Measurements from ENCODE around the gene ALDH4A1. TPM values are rescaled to one million over a fixed set of nuclear protein-coding genes. Genes with fewer than 3 reads are reported as not detected.
A peak's percentile ranks its signal among the peaks of the same experiment; 100 is the strongest.

ALDH4A1 gene
- total RNA-seq, 1 experiment from 2014 or later: 5.3 TPM

DNA sequence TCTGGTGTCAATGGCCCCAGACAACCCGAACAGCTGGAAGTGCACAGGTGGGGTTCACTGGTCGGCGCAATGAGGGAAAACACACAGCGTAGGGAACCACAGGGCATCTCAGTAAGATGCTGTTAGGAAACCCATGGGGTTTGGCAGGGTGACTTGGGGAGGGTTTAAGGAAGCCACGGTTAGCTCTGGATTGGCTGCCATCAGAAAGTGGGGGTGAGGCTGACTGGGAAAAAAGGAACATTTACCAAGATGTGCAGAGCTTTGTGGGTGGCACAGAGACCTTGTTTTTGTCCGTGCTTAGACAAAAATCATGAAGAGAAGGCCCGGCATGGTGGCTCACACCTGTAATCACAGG lies 11.0 kb downstream of the ALDH4A1 start:
- Histone ChIP-seq H3K9me3 (no peaks in the 10 kb centered on the region), H3K4me3 (no peak overlapping the region), H3K27me3 (no peaks in the 10 kb centered on the region), H3K36me3 (no peaks in the 10 kb centered on the region)
- DNase-seq: no peak

DNA sequence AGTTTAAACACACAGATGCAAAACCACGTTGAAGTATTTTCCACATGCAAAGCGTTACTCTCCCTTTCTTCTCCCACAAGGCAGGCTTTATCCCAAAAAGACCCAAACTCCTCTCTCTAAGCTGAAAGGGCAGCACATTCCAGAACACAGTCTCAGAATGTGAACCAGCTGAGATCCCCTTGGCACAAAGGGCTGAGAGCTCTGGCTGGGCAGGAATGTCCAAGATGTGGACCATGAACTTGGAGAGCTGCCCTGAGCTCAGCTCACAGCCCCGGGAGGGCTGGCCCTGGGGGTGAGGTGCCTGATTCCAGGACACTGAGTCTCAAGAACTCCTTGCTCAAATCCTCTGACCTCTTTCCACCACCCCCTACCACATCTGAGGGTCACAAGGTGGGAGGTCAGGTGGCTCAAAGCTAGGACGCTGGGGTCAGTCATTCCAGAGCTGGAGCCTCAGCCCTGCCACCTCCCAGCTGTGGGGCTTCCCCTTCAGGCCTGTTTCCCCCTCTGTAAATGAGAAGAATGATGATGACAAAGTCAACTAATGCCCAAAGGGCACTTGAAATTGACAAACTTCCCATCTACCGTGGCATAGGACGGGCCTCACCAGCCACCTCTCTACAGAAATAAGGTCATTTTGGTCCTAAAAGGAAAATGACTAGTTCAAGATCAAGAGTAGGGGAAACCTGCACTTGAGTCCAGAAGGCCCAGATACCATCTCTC lies 11.5 kb downstream of the ALDH4A1 start:
- peak; percentile 82 for DNase-seq
- no peaks in the 10 kb centered on the region for H3K27me3 ChIP-seq
- H3K9me3 ChIP-seq: no peaks in the 10 kb centered on the region
- no peaks in the 10 kb centered on the region for H3K36me3 ChIP-seq
- H3K4me3 ChIP-seq: no peak overlapping the region

DNA sequence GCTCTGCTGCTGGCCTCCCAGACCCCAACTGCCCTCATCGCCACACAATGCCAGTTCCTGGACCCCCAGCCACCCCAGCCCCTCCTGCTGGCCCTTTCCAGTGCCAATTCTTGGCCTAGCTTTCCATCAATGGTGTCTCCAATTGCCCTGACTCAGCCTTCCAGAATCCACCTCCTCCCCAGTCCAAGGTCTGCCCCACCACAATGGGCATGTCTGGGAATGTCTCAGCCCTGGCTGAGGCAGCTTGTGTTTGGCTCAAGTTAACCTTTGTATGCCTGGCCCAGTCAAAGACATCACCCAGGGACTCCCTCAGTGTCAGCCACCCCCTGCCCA lies 16.4 kb downstream of the ALDH4A1 start:
- peak; percentile 85 for DNase-seq
- H3K9me3 ChIP-seq: no peaks in the 10 kb centered on the region
- H3K4me3 ChIP-seq: no peak overlapping the region
- no peaks in the 10 kb centered on the region for H3K36me3 ChIP-seq
- H3K27me3 ChIP-seq: no peaks in the 10 kb centered on the region

DNA sequence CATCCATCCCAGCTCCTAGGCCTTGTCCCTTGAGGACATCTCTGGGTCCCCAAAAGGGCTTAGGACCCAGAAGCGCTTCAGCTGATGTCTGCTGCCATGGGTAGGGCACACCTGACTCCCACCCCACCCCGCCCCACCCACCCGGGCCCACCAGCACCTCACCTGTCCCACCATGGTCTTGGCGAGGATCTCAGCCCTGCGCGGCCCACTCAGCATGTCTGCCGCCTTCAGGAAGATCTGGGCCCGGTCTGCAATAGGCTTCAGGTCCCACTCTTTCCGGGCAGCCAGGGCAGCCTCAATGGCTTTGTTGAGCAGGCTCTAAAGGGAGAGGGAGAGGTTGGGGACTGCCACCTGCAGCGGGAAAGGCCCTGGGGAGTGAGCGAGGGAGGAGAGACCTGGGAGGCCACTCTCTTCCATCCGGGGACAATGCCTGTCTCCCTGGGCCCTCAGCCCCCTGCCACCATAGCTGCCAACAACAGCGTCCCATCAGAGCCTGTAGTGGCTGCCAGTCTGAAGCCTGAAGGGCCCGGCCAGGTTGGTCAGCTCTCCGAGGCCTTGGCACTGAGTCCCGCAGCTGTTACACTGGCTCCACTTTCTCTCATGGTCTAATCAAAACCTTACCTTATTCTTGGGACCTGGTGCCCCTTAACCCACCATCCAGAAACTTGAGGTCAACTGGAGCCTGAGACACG lies 16.9 kb downstream of the ALDH4A1 start:
- DNase-seq: no peak
- no peaks in the 10 kb centered on the region for H3K27me3 ChIP-seq
- H3K36me3 ChIP-seq: no peaks in the 10 kb centered on the region
- no peak overlapping the region for H3K4me3 ChIP-seq
- no peaks in the 10 kb centered on the region for H3K9me3 ChIP-seq

DNA sequence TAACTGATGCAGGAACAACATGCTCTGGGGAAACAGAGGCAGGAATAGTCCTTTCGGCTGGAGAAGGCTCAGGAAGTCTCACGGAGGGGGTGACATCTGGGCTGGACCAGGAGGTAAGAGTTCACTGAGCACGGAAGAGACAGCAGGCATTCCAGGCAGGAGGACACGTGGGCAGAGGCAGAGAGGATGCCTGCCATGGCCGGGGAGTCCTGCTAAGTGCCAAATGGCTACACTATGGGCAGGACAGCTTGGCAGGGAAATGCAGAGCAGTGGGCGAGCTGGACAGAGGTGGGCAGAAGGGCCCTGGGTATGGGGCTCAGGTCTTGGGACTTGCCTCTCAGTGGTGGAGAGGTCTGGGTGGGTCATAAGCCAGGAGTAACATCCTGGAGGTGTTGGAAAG lies 17.6 kb downstream of the ALDH4A1 start:
- Histone ChIP-seq H3K9me3 (no peaks in the 10 kb centered on the region), H3K4me3 (no peak overlapping the region), H3K27me3 (no peaks in the 10 kb centered on the region), H3K36me3 (no peaks in the 10 kb centered on the region)
- DNase-seq: no peak

DNA sequence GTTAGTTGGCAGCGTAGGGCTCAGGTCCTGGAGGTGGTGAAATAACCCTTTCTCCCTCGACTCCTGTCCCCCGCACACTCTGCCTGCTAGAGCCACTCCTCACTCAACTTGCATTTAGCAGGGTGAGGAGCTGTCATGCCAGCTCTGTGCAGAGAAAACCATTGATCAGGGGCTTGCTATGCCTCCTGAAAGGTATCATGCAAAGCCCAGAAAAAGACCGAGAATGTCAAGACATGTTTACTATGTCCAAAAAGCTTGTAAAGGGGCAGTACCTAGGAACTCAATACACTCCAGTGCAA lies 18.0 kb downstream of the ALDH4A1 start:
- no peaks in the 10 kb centered on the region for H3K27me3 ChIP-seq
- H3K9me3 ChIP-seq: no peaks in the 10 kb centered on the region
- DNase-seq: no peak
- H3K4me3 ChIP-seq: no peak overlapping the region
- no peaks in the 10 kb centered on the region for H3K36me3 ChIP-seq

DNA sequence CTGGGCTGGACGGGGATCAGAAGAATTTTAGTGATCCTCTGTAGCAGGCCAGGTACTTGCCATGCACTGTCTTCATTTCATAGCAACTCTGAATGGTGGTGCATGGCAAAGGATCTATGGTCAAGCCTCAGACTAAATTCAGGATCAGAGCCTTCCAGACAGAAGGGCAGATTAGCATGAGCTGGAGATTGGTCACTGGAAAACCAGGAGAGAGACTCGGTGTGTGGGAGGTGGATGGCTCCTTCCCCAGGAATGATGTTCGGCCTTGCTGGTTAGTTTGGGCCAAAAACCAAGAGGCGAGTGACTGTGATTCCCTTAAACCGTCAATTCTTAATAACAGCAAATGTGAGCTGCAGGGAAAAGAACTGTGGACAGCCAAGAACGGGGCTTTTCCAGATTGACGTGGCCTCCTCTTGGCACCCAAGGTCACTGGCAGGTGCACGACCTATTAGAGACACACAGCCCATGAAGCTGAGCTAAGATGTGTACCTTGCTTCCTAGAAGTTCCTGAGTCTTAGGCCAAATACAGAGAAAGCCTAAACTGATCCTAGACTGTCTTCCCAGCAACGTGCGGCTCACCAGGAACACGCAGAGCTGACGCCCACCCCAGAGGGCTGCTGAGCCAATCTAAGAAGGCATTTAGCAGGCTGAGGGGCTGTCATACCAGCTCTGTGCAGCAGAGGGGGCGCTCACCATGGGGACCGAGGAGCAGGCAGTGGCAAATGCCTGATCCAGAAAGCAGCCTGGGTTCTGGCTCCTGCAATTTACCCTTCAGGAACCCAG lies 18.5 kb downstream of the ALDH4A1 start:
- peak; percentile 65 for DNase-seq
- H3K36me3 ChIP-seq: no peaks in the 10 kb centered on the region
- H3K4me3 ChIP-seq: no peak overlapping the region
- H3K27me3 ChIP-seq: no peaks in the 10 kb centered on the region
- H3K9me3 ChIP-seq: no peaks in the 10 kb centered on the region

DNA sequence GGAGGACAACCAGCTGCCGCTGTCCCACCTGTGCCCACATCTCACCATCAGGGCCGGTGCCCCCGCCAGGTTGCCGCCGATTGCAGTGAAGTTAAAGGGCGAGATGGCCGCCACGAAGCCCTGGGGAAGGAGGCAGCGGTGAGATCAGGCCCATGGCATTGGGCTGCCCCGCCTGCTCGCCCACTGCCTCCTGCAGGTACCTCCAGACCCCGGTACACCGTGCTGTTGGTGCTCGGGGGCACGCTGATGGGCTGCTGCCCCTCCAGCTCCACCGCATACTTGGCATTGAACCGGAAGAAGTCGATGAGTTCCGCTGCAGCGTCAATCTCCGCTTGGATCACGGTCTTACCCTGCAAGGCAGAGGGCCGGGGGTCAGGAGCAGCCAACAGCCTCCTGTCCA lies 19.3 kb downstream of the ALDH4A1 start:
- no peaks in the 10 kb centered on the region for H3K36me3 ChIP-seq
- H3K4me3 ChIP-seq: no peak overlapping the region
- H3K27me3 ChIP-seq: no peaks in the 10 kb centered on the region
- DNase-seq: no peak
- H3K9me3 ChIP-seq: no peaks in the 10 kb centered on the region

DNA sequence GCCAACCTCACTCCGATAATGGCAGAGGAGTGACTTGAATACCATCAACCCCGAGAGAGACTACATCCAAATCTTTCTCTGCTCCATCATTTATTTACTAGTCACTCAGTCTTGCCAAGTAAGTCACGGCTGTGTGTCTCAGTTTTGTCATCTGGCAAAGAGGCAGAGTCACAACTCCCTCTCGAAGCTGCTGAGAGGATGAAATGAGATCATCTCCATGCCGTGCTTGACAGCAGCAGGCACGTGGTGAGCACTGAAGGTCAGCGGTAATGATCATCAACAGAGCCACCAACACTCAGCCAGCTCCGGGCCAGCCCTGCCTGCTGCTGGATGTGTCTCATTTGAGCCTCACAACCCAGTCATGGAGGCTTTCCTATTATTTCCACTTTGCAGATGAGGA lies 19.9 kb downstream of the ALDH4A1 start:
- Histone ChIP-seq H3K36me3 (no peaks in the 10 kb centered on the region), H3K27me3 (no peaks in the 10 kb centered on the region), H3K4me3 (no peak overlapping the region), H3K9me3 (no peaks in the 10 kb centered on the region)
- DNase-seq: peak; percentile 60

DNA sequence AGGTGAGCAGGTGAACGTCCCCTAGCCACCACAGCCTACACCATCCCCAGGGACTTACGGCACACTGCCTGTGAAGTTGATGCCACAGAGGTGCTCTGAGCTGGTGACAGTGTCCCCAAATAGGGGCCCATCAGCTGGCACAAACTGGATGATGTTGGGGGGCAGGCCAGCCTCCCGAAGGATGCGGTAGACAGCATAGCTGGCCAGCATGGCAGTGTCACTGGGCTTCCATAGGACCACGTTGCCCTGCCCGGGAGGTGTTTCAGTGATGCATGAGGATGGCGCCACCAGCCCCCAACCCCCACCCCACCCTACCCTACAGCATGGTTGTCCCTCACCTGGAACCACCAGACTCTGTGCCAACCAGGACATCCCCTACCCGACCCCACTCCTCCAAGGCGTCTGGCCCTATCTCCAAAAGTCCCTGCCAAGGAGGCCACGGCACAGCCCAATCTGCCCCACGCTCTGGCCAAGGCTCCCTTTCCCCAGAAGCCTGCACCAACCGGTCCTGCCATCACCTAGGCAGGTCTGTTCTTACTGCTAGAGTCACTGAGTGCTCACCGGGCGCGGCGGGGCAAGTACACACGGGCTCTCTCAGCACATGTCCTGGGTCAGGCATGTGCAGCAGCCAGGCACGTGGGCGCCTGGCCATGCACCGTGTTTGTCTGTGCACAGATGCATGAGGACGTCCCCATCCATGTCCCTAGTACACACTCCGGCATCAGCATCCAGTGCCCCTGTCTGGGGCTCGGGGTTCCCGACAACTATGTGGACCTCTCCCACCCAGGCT lies 20.5 kb downstream of the ALDH4A1 start:
- Histone ChIP-seq H3K36me3 (no peaks in the 10 kb centered on the region), H3K4me3 (no peak overlapping the region), H3K27me3 (no peaks in the 10 kb centered on the region), H3K9me3 (no peaks in the 10 kb centered on the region)
- DNase-seq: no peak

DNA sequence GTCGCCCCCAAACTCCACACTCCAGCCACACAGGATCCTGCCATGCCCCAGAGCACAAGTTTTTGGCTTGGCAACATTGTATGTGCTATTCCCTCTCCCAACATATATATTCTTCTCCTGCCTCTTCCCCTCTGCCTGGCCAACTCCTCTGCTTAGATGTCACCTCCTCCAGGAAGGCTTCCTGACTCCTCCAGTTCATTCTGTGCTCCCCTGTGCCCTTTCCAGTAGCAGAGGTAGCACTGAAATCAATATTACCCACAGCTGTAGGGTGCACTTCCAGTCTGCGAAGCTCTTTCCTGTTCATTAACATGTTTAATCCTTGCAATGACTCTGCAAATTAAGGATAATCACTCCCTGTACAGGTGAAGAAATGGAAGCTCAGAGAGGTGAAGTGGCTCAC lies 21.2 kb downstream of the ALDH4A1 start:
- no peak overlapping the region for H3K4me3 ChIP-seq
- no peaks in the 10 kb centered on the region for H3K27me3 ChIP-seq
- DNase-seq: no peak
- no peaks in the 10 kb centered on the region for H3K9me3 ChIP-seq
- H3K36me3 ChIP-seq: no peaks in the 10 kb centered on the region

DNA sequence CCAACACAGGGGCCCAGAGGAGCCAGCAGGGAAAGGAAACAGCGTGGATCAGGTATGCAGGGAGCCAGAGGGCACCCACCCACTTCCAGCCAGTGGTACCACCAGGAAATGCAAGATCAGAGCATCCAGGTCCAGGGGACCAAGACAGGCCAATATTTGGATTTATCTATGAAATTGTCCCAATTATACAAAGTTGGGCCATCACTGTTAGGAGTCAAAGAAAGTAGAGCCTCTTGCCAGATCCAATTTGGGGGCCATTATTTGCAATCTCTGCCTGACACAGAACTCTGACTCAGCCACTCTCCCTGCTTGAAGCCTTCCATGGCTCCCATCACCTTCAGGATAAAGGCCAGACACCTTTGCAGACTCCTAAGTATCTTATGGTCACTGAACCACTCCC lies 21.8 kb downstream of the ALDH4A1 start:
- no peaks in the 10 kb centered on the region for H3K27me3 ChIP-seq
- H3K4me3 ChIP-seq: no peak overlapping the region
- no peaks in the 10 kb centered on the region for H3K9me3 ChIP-seq
- no peaks in the 10 kb centered on the region for H3K36me3 ChIP-seq
- DNase-seq: no peak

DNA sequence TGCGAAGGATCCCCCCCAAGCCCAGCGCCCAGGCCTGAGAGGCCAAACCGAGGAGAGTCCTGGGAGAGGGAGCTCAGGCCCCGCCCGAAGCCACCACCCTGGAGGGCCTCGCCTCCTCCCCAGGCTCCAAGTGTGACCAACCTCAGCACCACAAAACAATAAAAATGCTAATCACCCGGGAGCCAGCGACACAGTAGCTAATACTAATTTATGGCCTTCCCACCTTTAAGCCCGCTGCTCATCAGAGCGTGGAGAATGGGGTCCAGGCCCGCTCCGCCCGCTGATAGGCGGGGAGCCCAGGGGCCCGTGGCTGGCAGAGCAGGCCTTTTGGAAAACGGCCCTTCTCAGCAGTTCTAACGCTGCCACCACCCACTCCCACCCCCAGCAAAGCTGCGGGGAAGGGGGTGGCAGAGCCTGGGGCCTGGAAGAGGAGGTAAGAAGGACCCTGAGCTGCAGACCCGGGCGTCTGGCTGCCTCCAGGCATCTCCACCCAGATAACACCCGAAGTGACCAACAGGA lies 22.5 kb downstream of the ALDH4A1 start:
- Histone ChIP-seq H3K4me3 (no peak overlapping the region), H3K9me3 (no peaks in the 10 kb centered on the region), H3K36me3 (no peaks in the 10 kb centered on the region), H3K27me3 (no peaks in the 10 kb centered on the region)
- no peak for DNase-seq

DNA sequence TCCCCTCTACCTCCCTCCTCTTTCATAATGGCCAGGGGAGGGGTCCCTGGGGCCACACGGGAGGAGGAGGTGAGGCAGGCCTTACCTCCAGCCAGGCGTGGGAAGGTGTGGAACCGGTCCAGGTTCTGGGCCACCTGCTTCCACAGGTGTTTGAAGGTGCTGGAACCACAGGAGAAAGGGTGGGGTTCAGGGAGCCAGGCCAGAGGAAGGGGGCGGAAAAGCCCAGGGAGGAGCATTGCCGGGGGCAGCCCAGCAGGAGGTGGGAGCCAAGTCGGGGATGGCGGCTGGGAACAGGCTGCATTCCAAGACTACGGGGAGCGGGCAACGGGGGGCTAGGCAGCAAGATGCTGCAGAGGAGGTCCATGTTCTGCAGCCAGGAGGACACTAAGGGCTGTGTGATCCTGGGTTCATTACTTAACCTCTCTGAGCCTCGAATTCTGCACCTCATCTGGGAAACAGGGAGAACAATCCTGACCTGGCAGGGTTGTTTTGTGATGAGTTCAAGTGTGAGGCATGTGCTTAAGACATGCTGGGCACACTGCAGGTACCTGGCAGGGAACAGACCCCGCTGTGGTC lies 23.1 kb downstream of the ALDH4A1 start:
- Histone ChIP-seq H3K27me3 (no peaks in the 10 kb centered on the region), H3K9me3 (no peaks in the 10 kb centered on the region), H3K36me3 (no peaks in the 10 kb centered on the region), H3K4me3 (no peak overlapping the region)
- no peak for DNase-seq

DNA sequence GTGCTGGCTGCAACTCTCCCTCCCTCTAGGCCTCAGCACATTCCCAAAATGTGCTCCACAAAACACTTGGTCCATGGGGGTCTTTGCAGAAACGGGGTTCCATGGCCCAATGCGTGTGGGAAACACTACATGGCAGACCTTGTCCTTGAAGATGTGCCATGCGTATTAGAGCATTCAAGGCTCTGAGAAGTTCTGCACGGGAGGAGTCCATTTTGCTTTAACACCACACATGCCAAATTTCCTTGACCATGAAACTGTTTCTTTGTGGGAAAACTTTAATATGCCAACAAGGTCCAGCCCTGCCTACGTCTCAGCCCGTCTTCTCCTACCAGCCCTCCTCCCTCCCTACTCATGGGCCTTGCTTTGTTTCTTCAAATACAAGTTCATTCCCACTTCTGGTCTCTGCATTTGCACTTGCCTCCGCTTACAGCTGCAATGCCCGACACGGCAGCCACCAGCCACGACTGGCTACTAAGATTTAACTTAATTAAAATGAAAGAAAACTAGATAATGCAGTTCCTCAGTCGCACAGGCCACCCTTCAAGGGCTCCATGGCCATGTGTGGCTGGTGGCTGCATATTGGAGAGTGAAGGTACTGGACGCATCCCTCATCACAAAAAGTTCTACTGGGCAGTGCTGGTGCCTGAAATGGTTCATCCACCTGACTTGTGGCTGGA lies 23.7 kb downstream of the ALDH4A1 start:
- no peaks in the 10 kb centered on the region for H3K9me3 ChIP-seq
- DNase-seq: no peak
- H3K4me3 ChIP-seq: no peak overlapping the region
- H3K27me3 ChIP-seq: no peaks in the 10 kb centered on the region
- no peaks in the 10 kb centered on the region for H3K36me3 ChIP-seq

DNA sequence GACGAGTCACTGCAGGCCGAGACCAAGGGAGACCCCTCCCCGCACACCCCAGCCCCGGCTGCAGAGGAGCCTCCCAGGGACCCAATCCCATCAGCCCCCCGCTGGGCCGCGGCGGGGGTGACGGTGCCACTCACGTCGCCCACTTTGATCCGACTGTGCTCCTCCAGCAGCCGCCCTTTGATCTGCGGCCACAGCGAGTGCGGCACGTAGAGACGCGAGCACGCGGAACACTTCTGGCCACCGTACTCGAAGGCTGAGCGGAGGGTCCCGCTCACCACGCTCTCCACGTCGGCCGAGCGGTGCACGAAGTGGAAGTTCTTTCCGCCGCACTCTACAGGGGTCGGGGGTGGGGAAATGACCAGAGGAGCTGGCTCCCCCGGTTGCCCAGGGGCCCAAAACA lies 25.1 kb downstream of the ALDH4A1 start:
- Histone ChIP-seq H3K27me3 (no peaks in the 10 kb centered on the region), H3K36me3 (no peaks in the 10 kb centered on the region), H3K9me3 (no peaks in the 10 kb centered on the region), H3K4me3 (no peak overlapping the region)
- DNase-seq: no peak

All from MG63 (cell line).